Measurements from ENCODE around the gene CFAP210. TPM values are rescaled to one million over a fixed set of nuclear protein-coding genes. Genes with fewer than 3 reads are reported as not detected.

Gene CFAP210
- total and polyA plus RNA-seq, 9 of the 15 experiments (the other 6 are each of a cell fraction or from before 2014, with no cell fraction given): 0.75 to 3.6 (median 1.3) TPM

GRCh38 chr2:169716938-169717690 lies 22.9 kb upstream of the CFAP210 start (continued):
- 0 out of 2 replicates have a peak, but pooled peaks have one; percentile 39 for TF ChIP-seq CTBP1 (IDR thresholded peaks at IDR 0.05; ENCODE audit: borderline replicate concordance)
- TF ChIP-seq ESRRB (CRISPR knock-in tag; IDR thresholded peaks at IDR 0.05; ENCODE audit: borderline replicate concordance): no peak
- no peak for TF ChIP-seq HOXB6 (CRISPR knock-in tag; IDR thresholded peaks at IDR 0.05; ENCODE audit: borderline replicate concordance)
- no peak for TF ChIP-seq SMC3 (conservative IDR thresholded peaks at IDR 0.05; ENCODE audit: insufficient read depth, low read depth, low read length)
- no peak for TF ChIP-seq HMG20B (CRISPR knock-in tag; IDR thresholded peaks at IDR 0.05)
- TF ChIP-seq SRSF3 (IDR thresholded peaks at IDR 0.05; ENCODE audit: insufficient read depth, low read length): no peak
- TF ChIP-seq DIDO1 (tag; IDR thresholded peaks at IDR 0.05; ENCODE audit: low read depth): no peak
- no peak for TF ChIP-seq ZNF436 (CRISPR knock-in tag; IDR thresholded peaks at IDR 0.05)
- TF ChIP-seq, protein P1, sequence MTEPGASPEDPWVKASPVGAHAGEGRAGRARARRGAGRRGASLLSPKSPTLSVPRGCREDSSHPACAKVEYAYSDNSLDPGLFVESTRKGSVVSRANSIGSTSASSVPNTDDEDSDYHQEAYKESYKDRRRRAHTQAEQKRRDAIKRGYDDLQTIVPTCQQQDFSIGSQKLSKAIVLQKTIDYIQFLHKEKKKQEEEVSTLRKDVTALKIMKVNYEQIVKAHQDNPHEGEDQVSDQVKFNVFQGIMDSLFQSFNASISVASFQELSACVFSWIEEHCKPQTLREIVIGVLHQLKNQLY (CRISPR knock-in tag; conservative IDR thresholded peaks at IDR 0.05): no peak
- no peak for TF ChIP-seq L3MBTL2 (IDR thresholded peaks at IDR 0.05)
- TF ChIP-seq TAF1 (IDR thresholded peaks at IDR 0.05; ENCODE audit: control insufficient read depth, extremely low read depth, insufficient read depth, low read length, severe bottlenecking): no peak
- TF ChIP-seq ZNF76 (CRISPR knock-in tag; IDR thresholded peaks at IDR 0.05; ENCODE audit: borderline replicate concordance): no peak
- TF ChIP-seq, protein P2, sequence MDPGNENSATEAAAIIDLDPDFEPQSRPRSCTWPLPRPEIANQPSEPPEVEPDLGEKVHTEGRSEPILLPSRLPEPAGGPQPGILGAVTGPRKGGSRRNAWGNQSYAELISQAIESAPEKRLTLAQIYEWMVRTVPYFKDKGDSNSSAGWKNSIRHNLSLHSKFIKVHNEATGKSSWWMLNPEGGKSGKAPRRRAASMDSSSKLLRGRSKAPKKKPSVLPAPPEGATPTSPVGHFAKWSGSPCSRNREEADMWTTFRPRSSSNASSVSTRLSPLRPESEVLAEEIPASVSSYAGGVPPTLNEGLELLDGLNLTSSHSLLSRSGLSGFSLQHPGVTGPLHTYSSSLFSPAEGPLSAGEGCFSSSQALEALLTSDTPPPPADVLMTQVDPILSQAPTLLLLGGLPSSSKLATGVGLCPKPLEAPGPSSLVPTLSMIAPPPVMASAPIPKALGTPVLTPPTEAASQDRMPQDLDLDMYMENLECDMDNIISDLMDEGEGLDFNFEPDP (CRISPR knock-in tag; IDR thresholded peaks at IDR 0.05): no peak
- no peak for TF ChIP-seq ZNF197 (CRISPR knock-in tag; IDR thresholded peaks at IDR 0.05; ENCODE audit: low read depth)
- no peak for TF ChIP-seq ETV5 (CRISPR knock-in tag; IDR thresholded peaks at IDR 0.05; ENCODE audit: low read depth)
- TF ChIP-seq, protein P3, sequence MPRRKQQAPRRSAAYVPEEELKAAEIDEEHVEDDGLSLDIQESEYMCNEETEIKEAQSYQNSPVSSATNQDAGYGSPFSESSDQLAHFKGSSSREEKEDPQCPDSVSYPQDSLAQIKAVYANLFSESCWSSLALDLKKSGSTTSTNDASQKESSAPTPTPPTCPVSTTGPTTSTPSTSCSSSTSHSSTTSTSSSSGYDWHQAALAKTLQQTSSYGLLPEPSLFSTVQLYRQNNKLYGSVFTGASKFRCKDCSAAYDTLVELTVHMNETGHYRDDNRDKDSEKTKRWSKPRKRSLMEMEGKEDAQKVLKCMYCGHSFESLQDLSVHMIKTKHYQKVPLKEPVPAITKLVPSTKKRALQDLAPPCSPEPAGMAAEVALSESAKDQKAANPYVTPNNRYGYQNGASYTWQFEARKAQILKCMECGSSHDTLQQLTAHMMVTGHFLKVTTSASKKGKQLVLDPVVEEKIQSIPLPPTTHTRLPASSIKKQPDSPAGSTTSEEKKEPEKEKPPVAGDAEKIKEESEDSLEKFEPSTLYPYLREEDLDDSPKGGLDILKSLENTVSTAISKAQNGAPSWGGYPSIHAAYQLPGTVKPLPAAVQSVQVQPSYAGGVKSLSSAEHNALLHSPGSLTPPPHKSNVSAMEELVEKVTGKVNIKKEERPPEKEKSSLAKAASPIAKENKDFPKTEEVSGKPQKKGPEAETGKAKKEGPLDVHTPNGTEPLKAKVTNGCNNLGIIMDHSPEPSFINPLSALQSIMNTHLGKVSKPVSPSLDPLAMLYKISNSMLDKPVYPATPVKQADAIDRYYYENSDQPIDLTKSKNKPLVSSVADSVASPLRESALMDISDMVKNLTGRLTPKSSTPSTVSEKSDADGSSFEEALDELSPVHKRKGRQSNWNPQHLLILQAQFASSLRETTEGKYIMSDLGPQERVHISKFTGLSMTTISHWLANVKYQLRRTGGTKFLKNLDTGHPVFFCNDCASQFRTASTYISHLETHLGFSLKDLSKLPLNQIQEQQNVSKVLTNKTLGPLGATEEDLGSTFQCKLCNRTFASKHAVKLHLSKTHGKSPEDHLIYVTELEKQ (CRISPR knock-in tag; IDR thresholded peaks at IDR 0.05): no peak
- peak; percentile 62; the same call in 1 of the 2 replicates for TF ChIP-seq HINFP (tag; conservative IDR thresholded peaks at IDR 0.05; ENCODE audit: low read depth)
- no peak for TF ChIP-seq ESRRA (IDR thresholded peaks at IDR 0.05; ENCODE audit: borderline replicate concordance, low read depth)
- TF ChIP-seq SMARCE1 (IDR thresholded peaks at IDR 0.05): 0 out of 2 replicates have a peak, but pooled peaks have one; percentile 39
- TF ChIP-seq SREBF1 (IDR thresholded peaks at IDR 0.05; ENCODE audit: borderline replicate concordance, low read depth, low read length): no peak
